GM21526 (cell line): Measurements from ENCODE around the gene SINHCAF.

Experiments
- ATAC-seq: cut with Tn5 transposase; IDR thresholded peaks from one replicate; pipeline ENCODE4 v1.9.1; 2021; ENCODE audit warnings: moderate library complexity; ENCODE audit not compliant: unreplicated experiment, low FRiP score

Gene SINHCAF

GRCh38 chr12:31235868-31236395 lies 90.0 kb downstream of the SINHCAF start:
- ATAC-seq: no peak

DNA sequence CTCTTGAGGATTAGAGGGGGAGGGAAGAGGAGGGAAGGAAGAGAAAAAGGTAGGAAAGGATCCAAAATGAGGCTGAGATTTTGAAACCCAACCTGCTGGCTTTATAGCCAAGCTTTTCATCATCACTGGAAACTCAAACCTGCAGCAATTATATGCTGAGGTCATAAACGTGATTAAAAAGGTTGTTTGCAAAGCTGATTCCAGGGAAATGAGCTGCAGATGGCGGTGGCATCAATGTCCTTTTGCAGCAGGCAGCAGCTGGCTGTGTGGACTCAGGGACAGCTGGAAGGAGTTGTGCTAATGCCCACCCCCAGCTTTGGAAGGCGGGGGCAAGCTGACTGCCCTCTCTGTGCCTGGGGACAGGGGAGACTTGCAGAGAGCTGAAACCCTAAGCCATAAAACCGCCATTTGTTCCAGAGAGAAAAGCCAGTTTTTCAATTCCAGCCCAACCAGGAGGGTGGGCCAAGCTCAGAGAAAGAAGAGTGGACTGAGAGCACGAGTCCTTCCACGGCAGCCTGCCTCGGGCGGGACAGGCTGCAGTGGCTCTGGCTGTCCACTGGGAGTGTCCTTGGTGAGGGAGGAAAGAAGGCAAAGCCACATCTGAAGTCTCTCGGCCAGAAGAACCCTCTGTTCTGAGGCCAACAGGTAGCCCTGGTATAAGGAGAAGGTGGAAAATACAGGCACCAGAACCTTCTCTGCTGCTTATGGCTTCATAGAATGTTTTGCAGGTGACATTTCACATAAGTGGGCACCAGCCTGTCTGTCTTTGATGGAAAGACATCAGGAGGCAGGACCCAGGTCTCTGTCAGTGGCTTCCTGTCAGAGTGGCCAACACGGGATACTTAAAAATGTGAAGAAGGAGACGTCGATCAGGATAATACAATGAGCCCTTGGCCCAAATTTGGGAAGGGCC lies 90.7 kb downstream of the SINHCAF start:
- no peak for ATAC-seq

- no peak for ATAC-seq
These were observed 91.7 kb downstream of the SINHCAF start for GRCh38 chr12:31234053-31234840.

DNA sequence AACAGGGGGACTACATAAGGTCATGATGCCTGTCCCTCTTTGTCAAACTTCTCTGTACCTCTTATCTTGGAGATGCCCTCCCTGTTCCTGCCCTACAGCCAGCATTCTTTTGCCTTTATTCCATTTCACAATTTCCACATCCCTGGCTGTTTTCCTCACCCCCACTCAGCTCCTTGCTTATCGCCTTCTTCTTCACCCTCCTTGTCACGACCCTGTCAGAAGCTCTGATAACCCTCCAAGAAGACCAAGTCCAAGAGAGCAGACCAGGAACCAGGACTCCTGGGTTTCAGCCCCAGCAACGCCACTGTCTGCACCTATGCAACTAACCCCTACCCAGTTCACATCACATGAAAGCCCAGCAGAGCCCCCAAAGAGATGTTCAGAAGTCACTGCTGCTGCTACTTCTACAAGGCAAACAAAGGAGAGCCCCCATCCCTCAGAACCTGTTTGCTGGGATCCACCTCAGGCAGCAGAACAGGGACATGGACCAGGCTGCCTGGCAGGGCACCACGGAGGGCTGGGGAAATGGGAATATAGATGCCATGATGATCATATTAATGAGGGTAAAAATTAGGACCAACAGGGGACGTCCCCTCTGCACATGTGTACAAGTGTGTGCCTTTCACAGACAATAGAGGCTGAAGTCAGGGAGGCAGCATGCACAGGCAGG lies 92.8 kb downstream of the SINHCAF start:
- ATAC-seq: no peak

DNA sequence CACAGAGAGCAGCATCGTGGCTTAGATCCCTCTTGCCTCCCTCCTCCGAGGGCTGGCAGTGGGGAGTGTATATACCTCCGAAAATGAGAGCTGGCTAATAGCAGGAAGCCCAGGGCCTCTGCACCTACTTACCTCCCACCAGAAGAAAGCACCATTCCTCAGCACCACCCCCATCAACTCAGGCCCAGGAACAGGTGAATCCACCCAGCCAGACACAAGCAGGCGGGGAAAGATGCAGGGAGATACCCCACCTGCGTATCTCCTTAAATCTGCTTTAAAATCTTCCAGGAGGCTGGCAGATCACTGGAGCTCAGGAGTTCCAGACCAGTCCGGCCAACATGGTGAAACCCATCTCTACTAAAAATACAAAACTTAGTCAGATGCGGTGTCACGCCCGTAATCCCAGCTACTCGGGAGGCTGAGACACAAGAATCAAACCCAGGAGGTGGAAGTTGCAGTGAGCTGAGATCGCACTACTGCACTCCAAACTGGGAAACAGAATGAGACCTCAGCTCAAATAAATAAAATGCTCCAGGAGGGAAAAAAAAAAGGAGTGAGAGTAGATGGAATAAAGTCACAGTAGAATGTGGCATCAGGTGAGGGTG lies 93.5 kb downstream of the SINHCAF start:
- ATAC-seq: no peak

- ATAC-seq: no peak
These were observed 94.2 kb downstream of the SINHCAF start for GRCh38 chr12:31231611-31232360.
